HepG2 (cell line): ENCODE data around the gene TXN2. TPM values are rescaled to one million over a fixed set of nuclear protein-coding genes. Genes with fewer than 3 reads are reported as not detected.

Experiments
- LCORL ChIP-seq, 2 experiments: fragments of 450-650 bp in 1 of 2; sonication (generic) in 1 of 2; formaldehyde crosslinking in 1 of 2; IDR thresholded peaks; 2 replicates each; pipeline versions ENCODE4 v1.5.0 to v1.6.1; 2017 to 2020; ENCODE audit warnings: antibody characterized with exemption in 1 of 2, missing genetic modification reagents in 1 of 2
- NR3C1 ChIP-seq: sonication (generic); formaldehyde crosslinking; IDR thresholded peaks from 2 replicates; pipeline ENCODE4 v1.4.0; 2020; ENCODE audit warnings: missing genetic modification reagents
- SIN3A ChIP-seq: IDR thresholded peaks from 2 replicates; pipeline ENCODE4 v1.6.1; 2011; ENCODE audit warnings: low read depth, mild to moderate bottlenecking, control low read depth, low read length, borderline replicate concordance
- ZBTB3 ChIP-seq: sonication (generic); formaldehyde crosslinking; IDR thresholded peaks from 2 replicates; pipeline ENCODE4 v1.4.0; 2020; ENCODE audit warnings: low read depth, mild to moderate bottlenecking, moderate library complexity, missing genetic modification reagents, borderline replicate concordance
- ZNF451 ChIP-seq: sonication (generic); formaldehyde crosslinking; IDR thresholded peaks from 2 replicates; pipeline ENCODE4 v1.5.0; 2020; ENCODE audit warnings: mild to moderate bottlenecking, missing genetic modification reagents
- ZNF605 ChIP-seq: sonication (generic); formaldehyde crosslinking; IDR thresholded peaks from 2 replicates; pipeline ENCODE4 v1.8.0; 2022; ENCODE audit warnings: mild to moderate bottlenecking, missing genetic modification reagents
- polyA plus RNA-seq, 8 experiments: library from polyadenylated mRNA; depleted of rRNA in 3 of 8; stranded (reverse) in 7 of 8; unstranded in 1 of 8; fragments of >200 nt; fragmentation: Illumina TruSeq in 4 of 8; extraction: Trizol in 4 of 8; gene quantifications; 2 replicates each; pipeline versions ENCODE4 v1.2.1 to v1.2.3, GENCODE V29; 2011 to 2016; ENCODE audit warnings: low read depth in 4 of 8, missing spikeins in 1 of 8, mixed read lengths in 1 of 8; ENCODE audit not compliant: insufficient read depth in 1 of 8
- total RNA-seq, 5 experiments: library from RNA; depleted of rRNA; stranded (reverse); fragments of >200 nt; fragmentation: Illumina TruSeq; extraction: Trizol; gene quantifications; 2 replicates each; pipeline ENCODE4 v1.2.3, GENCODE V29; 2016; ENCODE audit warnings: low read depth in 1 of 5
- TF ChIP-seq, protein P1 (sequence below): sonication (generic); formaldehyde crosslinking; IDR thresholded peaks from 2 replicates; pipeline ENCODE4 v1.4.0; 2020; ENCODE audit warnings: missing genetic modification reagents
- TF ChIP-seq, protein P2 (sequence below), 2 experiments: sonication (generic) in 1 of 2; formaldehyde crosslinking in 1 of 2; IDR thresholded peaks; 2 replicates each; pipeline versions ENCODE4 v1.6.1 to v1.9.0; 2014 to 2022; ENCODE audit warnings: antibody characterized with exemption in 1 of 2, borderline replicate concordance in 1 of 2, inconsistent platforms in 1 of 2, low read depth in 1 of 2, missing genetic modification reagents in 1 of 2
- TF ChIP-seq, protein P3 (sequence below): sonication (generic); formaldehyde crosslinking; IDR thresholded peaks from 2 replicates; pipeline ENCODE4 v1.4.0; 2020; ENCODE audit warnings: mild to moderate bottlenecking, low read depth, missing genetic modification reagents
- TF ChIP-seq, protein P4 (sequence below), 2 experiments: sonication (generic) in 1 of 2; formaldehyde crosslinking in 1 of 2; IDR thresholded peaks; 2 replicates each; pipeline versions ENCODE4 v1.4.0 to v1.6.1; 2016 to 2020; ENCODE audit warnings: borderline replicate concordance in 1 of 2, low read depth in 1 of 2, mild to moderate bottlenecking in 1 of 2, missing genetic modification reagents in 1 of 2

The TXN2 gene
- total and polyA plus RNA-seq, 2 of the 13 experiments (the other 11 are each of a cell fraction or from before 2014, with no cell fraction given), result 41.4 to 109 TPM

DNA sequence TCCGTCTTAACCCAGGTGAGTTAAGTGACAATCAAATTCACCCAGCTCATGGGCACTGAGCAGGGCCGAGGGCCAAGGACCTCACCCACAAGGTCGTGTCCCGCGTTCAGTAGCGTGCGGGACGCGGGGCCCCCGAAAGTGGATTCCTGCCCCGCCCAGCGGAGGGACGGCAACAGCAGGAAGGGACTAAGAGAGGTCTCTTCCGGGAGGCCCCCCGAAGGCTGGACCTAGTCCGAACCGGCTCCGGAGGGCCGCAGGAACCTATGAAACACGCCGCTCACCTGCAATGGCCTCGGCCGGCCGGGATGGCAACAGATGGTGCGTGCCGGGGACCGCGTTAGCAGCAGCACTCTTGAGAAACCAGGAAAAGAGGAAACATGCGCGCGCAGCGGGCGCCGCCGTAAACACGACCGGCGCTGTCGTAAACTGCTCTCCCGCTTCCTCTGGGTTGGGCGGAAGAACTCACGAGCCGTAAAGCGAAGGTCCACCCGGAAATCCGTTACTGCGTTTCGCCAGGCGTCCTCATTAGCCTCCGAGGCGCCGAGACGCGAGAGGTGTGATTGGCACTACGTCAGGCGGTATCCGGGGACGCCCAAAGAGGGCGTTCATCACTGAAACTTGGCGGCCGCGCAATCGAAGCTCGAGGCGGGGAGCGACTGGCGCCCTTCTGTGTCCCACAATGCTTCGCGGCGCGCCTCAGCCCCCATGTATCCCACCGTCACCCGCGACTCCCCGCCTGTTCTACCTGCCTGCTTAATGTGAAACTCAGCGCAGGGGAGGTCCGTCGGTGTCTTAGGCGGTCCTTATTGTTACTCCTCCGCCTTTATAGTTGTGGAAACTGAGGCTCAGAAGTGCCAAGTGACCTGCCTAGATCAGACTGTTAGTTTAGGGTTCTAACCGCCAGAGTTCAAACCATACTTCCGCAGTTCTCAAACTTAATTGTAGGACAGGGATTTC is 47.6 kb upstream of the TXN2 start, which contains the start of gene EIF3D (continued):
- TF ChIP-seq, protein P1, sequence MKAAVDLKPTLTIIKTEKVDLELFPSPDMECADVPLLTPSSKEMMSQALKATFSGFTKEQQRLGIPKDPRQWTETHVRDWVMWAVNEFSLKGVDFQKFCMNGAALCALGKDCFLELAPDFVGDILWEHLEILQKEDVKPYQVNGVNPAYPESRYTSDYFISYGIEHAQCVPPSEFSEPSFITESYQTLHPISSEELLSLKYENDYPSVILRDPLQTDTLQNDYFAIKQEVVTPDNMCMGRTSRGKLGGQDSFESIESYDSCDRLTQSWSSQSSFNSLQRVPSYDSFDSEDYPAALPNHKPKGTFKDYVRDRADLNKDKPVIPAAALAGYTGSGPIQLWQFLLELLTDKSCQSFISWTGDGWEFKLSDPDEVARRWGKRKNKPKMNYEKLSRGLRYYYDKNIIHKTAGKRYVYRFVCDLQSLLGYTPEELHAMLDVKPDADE, result peak; percentile 50; the same call in 1 of the 2 replicates
- 0 out of 2 replicates have a peak, but pooled peaks have one; percentile 57 for TF ChIP-seq ZBTB3 (CRISPR knock-in tag)
- TF ChIP-seq SIN3A, result peak; percentile 91; the same call in 1 of the 2 replicates
- no peak for TF ChIP-seq LCORL (IDR thresholded peaks at IDR 0.05)
- TF ChIP-seq LCORL (CRISPR knock-in tag; IDR thresholded peaks at IDR 0.05), result no peak; the same call in 1 of the 2 replicates
- TF ChIP-seq, protein P2, sequence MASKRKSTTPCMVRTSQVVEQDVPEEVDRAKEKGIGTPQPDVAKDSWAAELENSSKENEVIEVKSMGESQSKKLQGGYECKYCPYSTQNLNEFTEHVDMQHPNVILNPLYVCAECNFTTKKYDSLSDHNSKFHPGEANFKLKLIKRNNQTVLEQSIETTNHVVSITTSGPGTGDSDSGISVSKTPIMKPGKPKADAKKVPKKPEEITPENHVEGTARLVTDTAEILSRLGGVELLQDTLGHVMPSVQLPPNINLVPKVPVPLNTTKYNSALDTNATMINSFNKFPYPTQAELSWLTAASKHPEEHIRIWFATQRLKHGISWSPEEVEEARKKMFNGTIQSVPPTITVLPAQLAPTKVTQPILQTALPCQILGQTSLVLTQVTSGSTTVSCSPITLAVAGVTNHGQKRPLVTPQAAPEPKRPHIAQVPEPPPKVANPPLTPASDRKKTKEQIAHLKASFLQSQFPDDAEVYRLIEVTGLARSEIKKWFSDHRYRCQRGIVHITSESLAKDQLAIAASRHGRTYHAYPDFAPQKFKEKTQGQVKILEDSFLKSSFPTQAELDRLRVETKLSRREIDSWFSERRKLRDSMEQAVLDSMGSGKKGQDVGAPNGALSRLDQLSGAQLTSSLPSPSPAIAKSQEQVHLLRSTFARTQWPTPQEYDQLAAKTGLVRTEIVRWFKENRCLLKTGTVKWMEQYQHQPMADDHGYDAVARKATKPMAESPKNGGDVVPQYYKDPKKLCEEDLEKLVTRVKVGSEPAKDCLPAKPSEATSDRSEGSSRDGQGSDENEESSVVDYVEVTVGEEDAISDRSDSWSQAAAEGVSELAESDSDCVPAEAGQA (IDR thresholded peaks at IDR 0.05; ENCODE audit: low read depth), result peak; percentile 75; the same call in 1 of the 2 replicates
- TF ChIP-seq, protein P2 (CRISPR knock-in tag; IDR thresholded peaks at IDR 0.05; ENCODE audit: borderline replicate concordance), result peak; percentile 74; the same call in 1 of the 2 replicates
- TF ChIP-seq ZNF451 (CRISPR knock-in tag), result no peak
- TF ChIP-seq, protein P3, sequence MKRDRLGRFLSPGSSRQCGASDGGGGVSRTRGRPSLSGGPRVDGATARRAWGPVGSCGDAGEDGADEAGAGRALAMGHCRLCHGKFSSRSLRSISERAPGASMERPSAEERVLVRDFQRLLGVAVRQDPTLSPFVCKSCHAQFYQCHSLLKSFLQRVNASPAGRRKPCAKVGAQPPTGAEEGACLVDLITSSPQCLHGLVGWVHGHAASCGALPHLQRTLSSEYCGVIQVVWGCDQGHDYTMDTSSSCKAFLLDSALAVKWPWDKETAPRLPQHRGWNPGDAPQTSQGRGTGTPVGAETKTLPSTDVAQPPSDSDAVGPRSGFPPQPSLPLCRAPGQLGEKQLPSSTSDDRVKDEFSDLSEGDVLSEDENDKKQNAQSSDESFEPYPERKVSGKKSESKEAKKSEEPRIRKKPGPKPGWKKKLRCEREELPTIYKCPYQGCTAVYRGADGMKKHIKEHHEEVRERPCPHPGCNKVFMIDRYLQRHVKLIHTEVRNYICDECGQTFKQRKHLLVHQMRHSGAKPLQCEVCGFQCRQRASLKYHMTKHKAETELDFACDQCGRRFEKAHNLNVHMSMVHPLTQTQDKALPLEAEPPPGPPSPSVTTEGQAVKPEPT, result peak; percentile 62; the same call in 1 of the 2 replicates
- TF ChIP-seq, protein P4, sequence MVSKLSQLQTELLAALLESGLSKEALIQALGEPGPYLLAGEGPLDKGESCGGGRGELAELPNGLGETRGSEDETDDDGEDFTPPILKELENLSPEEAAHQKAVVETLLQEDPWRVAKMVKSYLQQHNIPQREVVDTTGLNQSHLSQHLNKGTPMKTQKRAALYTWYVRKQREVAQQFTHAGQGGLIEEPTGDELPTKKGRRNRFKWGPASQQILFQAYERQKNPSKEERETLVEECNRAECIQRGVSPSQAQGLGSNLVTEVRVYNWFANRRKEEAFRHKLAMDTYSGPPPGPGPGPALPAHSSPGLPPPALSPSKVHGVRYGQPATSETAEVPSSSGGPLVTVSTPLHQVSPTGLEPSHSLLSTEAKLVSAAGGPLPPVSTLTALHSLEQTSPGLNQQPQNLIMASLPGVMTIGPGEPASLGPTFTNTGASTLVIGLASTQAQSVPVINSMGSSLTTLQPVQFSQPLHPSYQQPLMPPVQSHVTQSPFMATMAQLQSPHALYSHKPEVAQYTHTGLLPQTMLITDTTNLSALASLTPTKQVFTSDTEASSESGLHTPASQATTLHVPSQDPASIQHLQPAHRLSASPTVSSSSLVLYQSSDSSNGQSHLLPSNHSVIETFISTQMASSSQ (IDR thresholded peaks at IDR 0.05; ENCODE audit: low read depth), result 0 out of 2 replicates have a peak, but pooled peaks have one; percentile 7
- TF ChIP-seq, protein P4 (CRISPR knock-in tag; IDR thresholded peaks at IDR 0.05; ENCODE audit: borderline replicate concordance), result peak; percentile 68; the same call in 1 of the 2 replicates
- TF ChIP-seq ZNF605 (CRISPR knock-in tag), result peak; percentile 90
- no peak for TF ChIP-seq NR3C1 (CRISPR knock-in tag)
